Sigmoid colon (tissue), 7 donors: ENCODE measurements around the gene TRIM66. TPM values are rescaled to one million over a fixed set of nuclear protein-coding genes. Genes with fewer than 3 reads are reported as not detected.

Source experiments
- DNase-seq: peaks from one replicate; pipeline ENCODE4 v3.0.0-alpha.2; 2019
- H3K27ac ChIP-seq, 4 donors: fragments of 200-600 bp; sonication (generic); one replicate each; pipeline ENCODE4 v1.5.1; 2016 to 2019; ENCODE audit warnings: mild to moderate bottlenecking in 1 of 4
- H3K27me3 ChIP-seq, 3 donors: fragments of 200-600 bp; sonication (generic); one replicate each; pipeline ENCODE4 v1.5.1; 2019; ENCODE audit warnings: mild to moderate bottlenecking in 1 of 3
- H3K36me3 ChIP-seq, 4 donors: fragments of 200-600 bp; sonication (generic); one replicate each; pipeline ENCODE4 v1.5.1; 2016 to 2019
- H3K4me1 ChIP-seq, 4 donors: fragments of 200-600 bp; sonication (generic); one replicate each; pipeline ENCODE4 v1.5.1; 2017 to 2019
- H3K4me3 ChIP-seq, 4 donors: fragments of 200-600 bp; sonication (generic); one replicate each; pipeline ENCODE4 v1.5.1; 2017 to 2019; ENCODE audit warnings: mild to moderate bottlenecking in 2 of 4, moderate library complexity in 1 of 4
- H3K9me3 ChIP-seq, 4 donors: fragments of 200-600 bp in 3 of 4; sonication (generic) in 3 of 4; one replicate each; pipeline versions ENCODE4 v1.5.1 to v1.6.1; 2013 to 2019
- EP300 ChIP-seq, 4 donors: sonication (generic); formaldehyde crosslinking; IDR thresholded peaks; one replicate each; pipeline ENCODE4 v1.6.1; 2017; ENCODE audit warnings: antibody characterized with exemption in 4 of 4
- POLR2A ChIP-seq, 2 donors: fragments of 450-650 bp; IDR thresholded peaks; one replicate each; pipeline ENCODE4 v1.6.1; 2016; ENCODE audit warnings: antibody characterized with exemption in 2 of 2, mild to moderate bottlenecking in 2 of 2, moderate library complexity in 2 of 2
- POLR2AphosphoS5 ChIP-seq, 4 donors: sonication (generic); formaldehyde crosslinking; IDR thresholded peaks; one replicate each; pipeline ENCODE4 v1.6.1; 2017; ENCODE audit warnings: antibody characterized with exemption in 4 of 4
- WGBS, 2 donors: extraction: QIAGEN DNeasy Blood & Tissue Kit; methylation state at CpG; one replicate each; pipeline ENCODE4 v1.1.7; 2013; 5-methylcytosine and 5-hydroxymethylcytosine counted together
- intact Hi-C: fragments of 100-400 bp; cut with DNase I; formaldehyde crosslinking; loops from one replicate; pipeline ENCODE4 v1.15.1; 2023
- polyA plus RNA-seq, 3 donors: library from polyadenylated mRNA; stranded (reverse); fragments of 200-250 nt; gene quantifications; one replicate each; pipeline ENCODE4 v1.2.3, GENCODE V29; 2013
- total RNA-seq, 4 donors: library from RNA; depleted of rRNA; stranded (reverse); fragments of >200 nt; gene quantifications; one replicate each; pipeline ENCODE4 v1.1.0, GENCODE V29; 2016
- TF ChIP-seq, protein P1 (sequence below), 4 experiments: fragments of 450-650 bp in 3 of 4; fragments of 200-600 bp in 1 of 4; IDR thresholded peaks; one replicate each; pipeline ENCODE4 v1.5.1; 2016 to 2019; ENCODE audit warnings: antibody characterized with exemption in 4 of 4, mild to moderate bottlenecking in 3 of 4, moderate library complexity in 2 of 4
- donor health status: healthy with polysubstance abuse.
- donor health status: Bipolar disorder and iron deficiency.
- donor health status: healthy.

TRIM66 gene
- total and polyA plus RNA-seq, 7 donors, result 0.60 to 24.4 (median 2.8) TPM

DNA sequence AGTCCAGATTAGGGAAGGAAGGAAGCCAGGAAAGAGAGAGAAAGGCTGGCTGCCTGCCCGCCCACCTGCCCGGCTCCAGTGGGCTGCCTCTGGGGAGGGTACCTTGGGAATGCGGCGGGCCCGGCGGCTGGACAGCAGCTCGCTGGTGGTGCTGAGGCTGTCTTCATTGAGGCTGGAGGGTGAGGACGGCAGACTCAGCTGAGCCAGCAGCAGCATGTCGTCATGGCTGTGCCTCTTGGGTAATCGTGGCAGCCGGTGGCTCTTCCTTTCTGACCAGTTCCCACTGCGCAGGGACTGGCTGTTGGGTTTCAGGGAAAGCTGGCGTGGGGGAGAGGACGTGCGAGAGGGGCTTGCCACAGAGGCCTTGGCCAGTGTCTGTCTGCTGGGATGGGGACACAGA, 33.0 kb upstream of the TRIM66 start:
- no peaks in the 10 kb centered on the region for H3K27me3 ChIP-seq
- intact Hi-C loops, result no loop called here
- DNase-seq, result no peak
- no peaks in the 10 kb centered on the region for H3K9me3 ChIP-seq
- TF ChIP-seq POLR2AphosphoS5 (IDR thresholded peaks at IDR 0.05) (no peak), POLR2A (IDR thresholded peaks at IDR 0.05) (no peak), EP300 (IDR thresholded peaks at IDR 0.05) (no peak)
- TF ChIP-seq, protein P1, sequence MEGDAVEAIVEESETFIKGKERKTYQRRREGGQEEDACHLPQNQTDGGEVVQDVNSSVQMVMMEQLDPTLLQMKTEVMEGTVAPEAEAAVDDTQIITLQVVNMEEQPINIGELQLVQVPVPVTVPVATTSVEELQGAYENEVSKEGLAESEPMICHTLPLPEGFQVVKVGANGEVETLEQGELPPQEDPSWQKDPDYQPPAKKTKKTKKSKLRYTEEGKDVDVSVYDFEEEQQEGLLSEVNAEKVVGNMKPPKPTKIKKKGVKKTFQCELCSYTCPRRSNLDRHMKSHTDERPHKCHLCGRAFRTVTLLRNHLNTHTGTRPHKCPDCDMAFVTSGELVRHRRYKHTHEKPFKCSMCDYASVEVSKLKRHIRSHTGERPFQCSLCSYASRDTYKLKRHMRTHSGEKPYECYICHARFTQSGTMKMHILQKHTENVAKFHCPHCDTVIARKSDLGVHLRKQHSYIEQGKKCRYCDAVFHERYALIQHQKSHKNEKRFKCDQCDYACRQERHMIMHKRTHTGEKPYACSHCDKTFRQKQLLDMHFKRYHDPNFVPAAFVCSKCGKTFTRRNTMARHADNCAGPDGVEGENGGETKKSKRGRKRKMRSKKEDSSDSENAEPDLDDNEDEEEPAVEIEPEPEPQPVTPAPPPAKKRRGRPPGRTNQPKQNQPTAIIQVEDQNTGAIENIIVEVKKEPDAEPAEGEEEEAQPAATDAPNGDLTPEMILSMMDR (IDR thresholded peaks at IDR 0.05), result no peak
- H3K4me3 ChIP-seq, result no peak overlapping the region
- H3K36me3 ChIP-seq, result peaks cover 22 to 66% (median 31%) of the 10 kb centered on the region in 4 donors
- 89 to 92% methylated on average over 15 of the region's 15 CpGs for WGBS, 2 donors
- H3K27ac ChIP-seq, result peak overlapping the region; percentile 90 to 98 (median 96)
- peaks cover 0 to 98% (median 96%) of the 10 kb centered on the region in 4 donors for H3K4me1 ChIP-seq

DNA sequence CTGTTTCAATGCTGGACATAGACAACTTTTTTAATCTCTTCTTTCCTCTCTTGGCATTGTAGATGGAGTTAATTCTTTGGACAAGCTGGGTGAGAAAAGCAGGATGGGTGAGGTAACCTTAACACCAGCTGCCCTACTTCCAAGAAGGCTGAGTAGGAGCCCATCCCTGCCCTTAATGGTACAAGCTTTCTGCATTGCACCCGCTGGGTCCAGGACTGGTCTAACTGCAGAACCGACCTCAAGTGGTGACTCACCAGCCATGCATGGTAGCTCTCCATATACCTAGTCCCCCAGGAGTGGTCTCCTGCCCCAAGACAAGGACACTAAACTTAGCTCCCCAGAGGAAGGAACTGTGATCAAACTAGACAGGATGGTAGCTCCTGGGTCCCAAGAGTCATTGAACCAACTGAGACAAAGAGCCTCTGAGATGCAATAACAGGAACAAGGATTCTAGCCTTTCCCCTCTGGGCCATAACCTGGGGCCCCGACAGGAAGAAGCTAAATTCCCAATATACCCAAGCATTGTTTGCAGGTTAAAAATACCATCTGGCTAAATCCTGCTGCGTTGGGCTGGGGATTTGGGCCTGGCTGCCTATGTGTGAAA, 32.3 kb upstream of the TRIM66 start:
- WGBS, 2 donors, result 68 to 83% methylated on average over 4 of the region's 4 CpGs
- peak overlapping the region; percentile 90 to 98 (median 96) for H3K27ac ChIP-seq
- H3K36me3 ChIP-seq, result peaks cover 22 to 69% (median 32%) of the 10 kb centered on the region in 4 donors
- intact Hi-C loops, result no loop called here
- H3K4me3 ChIP-seq, result no peak overlapping the region
- no peaks in the 10 kb centered on the region for H3K27me3 ChIP-seq
- DNase-seq, result no peak
- peaks cover 0 to 98% (median 96%) of the 10 kb centered on the region in 4 donors for H3K4me1 ChIP-seq
- no peaks in the 10 kb centered on the region for H3K9me3 ChIP-seq
- no peak for TF ChIP-seq POLR2A (IDR thresholded peaks at IDR 0.05)
- no peak for TF ChIP-seq EP300 (IDR thresholded peaks at IDR 0.05)

DNA sequence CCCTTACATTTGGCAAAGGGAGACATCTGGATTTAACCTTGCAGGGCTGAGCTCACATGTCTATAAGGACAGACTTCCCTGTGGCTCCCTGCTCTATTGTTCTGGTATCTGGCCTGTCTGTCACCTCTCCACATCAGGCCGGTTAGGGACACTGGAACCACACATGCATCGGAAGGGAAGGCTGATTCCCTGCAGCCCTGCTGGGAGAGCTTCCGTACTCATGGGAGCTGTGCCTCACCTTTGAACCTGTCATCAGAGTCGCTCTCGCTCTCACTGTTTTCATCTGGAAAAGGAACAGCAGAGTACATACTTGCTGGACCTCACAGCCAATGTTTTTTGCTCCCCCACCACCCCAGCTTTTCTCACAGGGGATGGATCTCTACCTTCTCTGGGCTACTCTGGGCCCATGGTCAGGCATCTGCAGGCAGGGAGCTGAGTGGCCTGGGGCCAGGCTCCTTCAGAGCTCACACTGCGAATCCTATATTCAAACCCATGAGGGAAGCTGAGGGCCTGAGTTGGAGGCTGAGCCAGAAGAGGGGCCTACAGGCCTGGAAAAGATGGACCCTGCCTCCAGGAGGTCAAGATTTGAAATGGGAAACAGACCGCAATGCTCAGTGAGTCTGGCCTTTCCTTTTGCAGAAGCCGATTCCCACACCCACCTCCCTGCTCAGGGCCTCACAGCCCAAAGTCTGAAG, 31.4 kb upstream of the TRIM66 start:
- Histone ChIP-seq H3K9me3 (no peaks in the 10 kb centered on the region), H3K4me3 (no peak overlapping the region), H3K27ac (peak overlapping the region; percentile 90 to 98 (median 96)), H3K36me3 (peaks cover 22 to 69% (median 32%) of the 10 kb centered on the region in 4 donors), H3K27me3 (no peaks in the 10 kb centered on the region), H3K4me1 (peaks cover 0 to 98% (median 95%) of the 10 kb centered on the region in 4 donors)
- intact Hi-C loops, result no loop called here
- WGBS, 2 donors, result 92 to 97% methylated on average over 8 of the region's 8 CpGs
- no peak for TF ChIP-seq EP300 (IDR thresholded peaks at IDR 0.05)
- TF ChIP-seq POLR2A (IDR thresholded peaks at IDR 0.05), result no peak
- TF ChIP-seq, protein P1 (IDR thresholded peaks at IDR 0.05), result no peak
- TF ChIP-seq POLR2AphosphoS5 (IDR thresholded peaks at IDR 0.05), result no peak
- DNase-seq, result no peak

DNA sequence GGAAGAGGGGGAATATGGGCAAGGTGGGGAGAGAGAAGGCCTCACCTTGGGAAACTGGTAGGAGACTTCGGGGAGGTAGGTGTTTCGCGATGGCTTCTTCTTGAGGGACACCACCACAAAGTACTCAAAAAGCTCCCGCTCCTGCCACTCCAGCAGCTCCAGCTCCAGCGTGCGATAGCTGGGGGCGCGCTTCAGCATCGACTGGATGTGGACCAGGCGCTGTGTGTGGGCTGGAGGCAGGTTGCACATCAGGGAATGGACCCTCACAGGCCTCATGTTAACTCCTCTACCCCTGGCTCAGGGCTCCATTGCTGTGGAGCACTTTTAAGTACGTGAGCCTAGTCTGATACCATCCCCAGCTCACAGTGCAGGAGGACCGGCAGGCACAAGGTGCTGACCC, 30.0 kb upstream of the TRIM66 start:
- Histone ChIP-seq H3K4me1 (peaks cover 4 to 100% (median 95%) of the 10 kb centered on the region in 4 donors), H3K27me3 (no peaks in the 10 kb centered on the region), H3K36me3 (peaks cover 22 to 68% (median 31%) of the 10 kb centered on the region in 4 donors), H3K27ac (peak overlapping the region; percentile 90 to 98 (median 96)), H3K4me3 (no peak overlapping the region), H3K9me3 (no peaks in the 10 kb centered on the region)
- TF ChIP-seq POLR2AphosphoS5 (IDR thresholded peaks at IDR 0.05), result no peak
- no peak for TF ChIP-seq POLR2A (IDR thresholded peaks at IDR 0.05)
- TF ChIP-seq EP300 (IDR thresholded peaks at IDR 0.05), result no peak
- TF ChIP-seq, protein P1 (IDR thresholded peaks at IDR 0.05), result no peak
- DNase-seq, result no peak
- intact Hi-C loops, result no loop called here
- 97% methylated on average over 12 of the region's 12 CpGs for WGBS, 2 donors

DNA sequence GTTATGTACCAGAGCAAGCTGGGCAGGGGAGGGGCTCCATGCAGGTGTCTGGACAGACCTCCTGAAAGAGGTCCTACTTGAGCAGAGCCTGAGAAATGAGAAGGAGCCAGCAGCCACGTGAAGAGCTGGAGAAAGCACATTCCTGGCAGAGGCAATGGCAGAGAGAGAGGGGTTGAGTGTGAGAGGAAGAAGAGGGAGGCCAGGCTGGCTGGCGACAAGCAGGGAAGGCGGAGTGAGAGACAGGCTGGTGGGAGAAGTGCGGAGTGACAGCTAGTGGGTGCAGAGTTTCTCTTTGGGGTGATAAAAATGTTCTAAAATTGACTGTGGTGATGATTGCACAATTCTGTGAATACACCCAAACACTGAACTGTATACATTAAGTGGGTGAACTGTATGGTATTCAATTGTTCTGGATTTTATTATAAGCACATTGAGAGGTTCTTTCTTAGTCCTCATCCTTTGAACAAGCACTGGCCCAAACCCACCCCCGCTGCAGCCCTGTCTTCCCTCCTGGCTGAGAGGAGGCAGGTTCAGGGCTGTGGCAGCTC, 29.5 kb upstream of the TRIM66 start:
- Histone ChIP-seq H3K27me3 (no peaks in the 10 kb centered on the region), H3K9me3 (no peaks in the 10 kb centered on the region), H3K27ac (peak overlapping the region; percentile 90 to 98 (median 96)), H3K4me3 (no peak overlapping the region), H3K36me3 (peaks cover 22 to 68% (median 28%) of the 10 kb centered on the region in 4 donors), H3K4me1 (peaks cover 4 to 100% (median 95%) of the 10 kb centered on the region in 4 donors)
- WGBS, 2 donors, result 86 to 89% methylated on average over 5 of the region's 5 CpGs
- intact Hi-C loops, result no loop called here
- TF ChIP-seq, protein P1 (IDR thresholded peaks at IDR 0.05), result no peak
- TF ChIP-seq EP300 (IDR thresholded peaks at IDR 0.05), result no peak
- no peak for TF ChIP-seq POLR2AphosphoS5 (IDR thresholded peaks at IDR 0.05)
- no peak for TF ChIP-seq POLR2A (IDR thresholded peaks at IDR 0.05)
- DNase-seq, result no peak
